ENCODE results near the gene C1QTNF8. TPM values are rescaled to one million over a fixed set of nuclear protein-coding genes. Genes with fewer than 3 reads are reported as not detected.

Gene C1QTNF8
- total and polyA plus RNA-seq, 4 donors: 0.08 to 0.74 TPM; not detected in 2

DNA sequence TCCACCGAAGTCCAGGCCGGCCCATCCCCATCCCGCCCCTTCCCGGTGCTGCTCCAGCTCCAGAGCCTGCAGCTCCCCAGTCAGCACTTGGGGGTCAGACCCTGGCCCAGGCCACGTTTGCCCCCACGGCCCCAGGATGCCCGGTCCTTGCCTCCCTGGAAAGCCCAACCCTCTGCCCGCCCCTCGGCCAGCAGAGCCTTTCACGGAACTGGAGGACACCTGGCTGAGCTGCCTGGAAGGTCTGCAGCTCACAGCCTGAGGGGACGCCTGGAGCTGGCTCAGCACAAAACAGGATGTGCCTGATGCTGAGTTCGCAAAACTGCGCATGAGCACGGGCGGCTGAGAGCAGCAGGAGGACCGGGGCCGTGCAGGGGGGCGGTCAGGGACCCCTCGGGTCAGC, 53.2 kb downstream of the C1QTNF8 start:
- 44 to 50% methylated on average over 15 to 19 of the region's 19 CpGs for WGBS, 2 donors
- TF ChIP-seq CTCF (IDR thresholded peaks at IDR 0.05; ENCODE audit: control extremely low read depth, extremely low read depth): no peak
- Histone ChIP-seq H3K27me3 (ENCODE audit: control insufficient read depth in 3 of 3, insufficient read depth in 3 of 3, low read length in 2 of 3) (peaks cover 0 to 22% (median 0%) of the 10 kb centered on the region in 3 donors), H3K9me3 (ENCODE audit: control insufficient read depth in 4 of 4, insufficient read depth in 3 of 4, low read length in 3 of 4) (peaks cover 0 to 14% (median 0%) of the 10 kb centered on the region in 4 donors), H3K4me1 (ENCODE audit: control insufficient read depth in 5 of 5, insufficient read depth in 5 of 5, low read length in 5 of 5) (peaks cover 0 to 16% (median 0%) of the 10 kb centered on the region in 5 donors), H3K9ac (ENCODE audit: insufficient read depth in 1 of 2, low read length in 2 of 2) (no peak overlapping the region), H3K27ac (ENCODE audit: low read depth in 1 of 2, low read length in 1 of 2) (no peak overlapping the region), H3K4me3 (no peak overlapping the region), H3K36me3 (ENCODE audit: control insufficient read depth in 4 of 4, insufficient read depth in 4 of 4, low read length in 4 of 4) (no peaks in the 10 kb centered on the region)
- ATAC-seq (ENCODE audit: insufficient read depth, low FRiP score) (no peak), DNase-seq (peak; percentile 65 to 68 (median 67))

DNA sequence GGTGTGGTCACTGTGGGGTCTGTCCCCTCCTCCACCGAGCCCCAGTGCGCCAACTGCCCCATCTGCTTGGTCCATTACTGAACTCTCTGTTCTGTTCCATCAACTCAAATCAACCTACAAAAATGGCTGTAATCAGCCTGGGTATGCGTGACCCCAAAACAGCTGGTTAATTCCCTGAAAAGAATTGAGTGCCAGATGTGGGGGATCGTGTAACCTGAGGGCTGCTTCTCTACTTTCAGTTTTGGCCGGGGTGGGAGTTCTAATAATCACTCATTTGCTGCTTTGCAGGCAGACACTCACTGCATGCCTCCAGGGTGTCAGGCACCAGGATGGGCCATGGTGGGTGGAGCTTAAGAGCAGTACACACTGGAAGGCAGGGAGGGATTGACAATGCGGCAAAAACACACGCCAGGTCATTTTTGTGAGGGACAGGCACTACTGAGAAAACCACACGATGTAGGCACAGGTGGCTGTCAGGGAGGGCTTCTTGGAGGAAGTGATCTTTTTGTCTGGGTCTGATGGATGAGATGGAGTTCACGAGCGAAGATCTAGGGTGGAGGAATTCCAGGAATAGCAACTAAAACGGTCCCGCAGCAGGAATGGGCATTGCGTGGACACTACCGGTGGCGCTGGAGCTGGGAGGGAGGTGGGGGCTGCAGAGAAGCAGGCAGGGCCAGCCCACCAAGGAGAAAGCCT, 53.8 kb downstream of the C1QTNF8 start:
- no peak for ATAC-seq (ENCODE audit: insufficient read depth, low FRiP score)

DNA sequence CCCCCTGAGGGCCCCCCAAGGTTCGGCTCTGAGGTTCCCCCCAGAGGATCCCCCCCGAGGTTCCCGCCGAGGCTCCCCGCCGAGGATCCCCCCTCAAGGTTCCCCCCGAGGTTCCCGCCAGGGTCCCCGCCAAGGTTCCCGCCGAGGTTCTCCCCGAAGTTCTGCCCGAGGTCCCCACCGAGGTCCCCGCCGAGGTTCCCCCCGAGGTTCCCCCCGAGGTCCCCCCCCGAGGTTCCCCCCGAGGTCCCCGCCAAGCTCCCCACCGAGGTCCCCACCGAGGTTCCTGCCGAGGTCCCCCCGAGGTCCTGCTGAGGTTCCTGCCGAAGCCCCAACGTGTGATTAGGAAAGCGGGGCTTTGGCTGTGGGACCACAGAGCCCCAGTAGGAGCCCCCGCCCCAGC, 55.7 kb downstream of the C1QTNF8 start:
- Histone ChIP-seq H3K9me3 (ENCODE audit: control insufficient read depth in 4 of 4, insufficient read depth in 3 of 4, low read length in 3 of 4) (peaks cover 0 to 11% (median 0%) of the 10 kb centered on the region in 4 donors), H3K27ac (ENCODE audit: low read depth in 1 of 2, low read length in 1 of 2) (no peak overlapping the region), H3K36me3 (ENCODE audit: control insufficient read depth in 4 of 4, insufficient read depth in 4 of 4, low read length in 4 of 4) (no peaks in the 10 kb centered on the region), H3K27me3 (ENCODE audit: control insufficient read depth in 3 of 3, insufficient read depth in 3 of 3, low read length in 2 of 3) (peaks cover 0 to 20% (median 0%) of the 10 kb centered on the region in 3 donors), H3K9ac (ENCODE audit: insufficient read depth in 1 of 2, low read length in 2 of 2) (no peak overlapping the region), H3K4me1 (ENCODE audit: control insufficient read depth in 5 of 5, insufficient read depth in 5 of 5, low read length in 5 of 5) (peaks cover 0 to 35% (median 0%) of the 10 kb centered on the region in 5 donors), H3K4me3 (no peak overlapping the region)
- ATAC-seq (ENCODE audit: insufficient read depth, low FRiP score) (no peak), DNase-seq (no peak)
- 88 to 94% methylated on average over 29 of the region's 29 CpGs for WGBS, 2 donors
- TF ChIP-seq CTCF (IDR thresholded peaks at IDR 0.05; ENCODE audit: control extremely low read depth, extremely low read depth): no peak

More for the DNA sequence above, 53.8 kb downstream of the C1QTNF8 start:
- H3K4me3 ChIP-seq: no peak overlapping the region
- peaks cover 0 to 22% (median 0%) of the 10 kb centered on the region in 3 donors for H3K27me3 ChIP-seq (ENCODE audit: control insufficient read depth in 3 of 3, insufficient read depth in 3 of 3, low read length in 2 of 3)
- 83 to 93% methylated on average over 15 of the region's 15 CpGs for WGBS, 2 donors
- H3K9ac ChIP-seq (ENCODE audit: insufficient read depth in 1 of 2, low read length in 2 of 2): no peak overlapping the region
- peaks cover 0 to 20% (median 0%) of the 10 kb centered on the region in 5 donors for H3K4me1 ChIP-seq (ENCODE audit: control insufficient read depth in 5 of 5, insufficient read depth in 5 of 5, low read length in 5 of 5)
- TF ChIP-seq CTCF (IDR thresholded peaks at IDR 0.05; ENCODE audit: control extremely low read depth, extremely low read depth): no peak
- no peak overlapping the region for H3K27ac ChIP-seq (ENCODE audit: low read depth in 1 of 2, low read length in 1 of 2)
- H3K9me3 ChIP-seq (ENCODE audit: control insufficient read depth in 4 of 4, insufficient read depth in 3 of 4, low read length in 3 of 4): peaks cover 0 to 14% (median 0%) of the 10 kb centered on the region in 4 donors
- no peak for DNase-seq
- H3K36me3 ChIP-seq (ENCODE audit: control insufficient read depth in 4 of 4, insufficient read depth in 4 of 4, low read length in 4 of 4): no peaks in the 10 kb centered on the region
